ENCODE measurements around the gene MED6. TPM values are rescaled to one million over a fixed set of nuclear protein-coding genes. Genes with fewer than 3 reads are reported as not detected.

The MED6 gene
- total and polyA plus RNA-seq, 10 donors: 15.2 to 55.7 (median 40.9) TPM

DNA sequence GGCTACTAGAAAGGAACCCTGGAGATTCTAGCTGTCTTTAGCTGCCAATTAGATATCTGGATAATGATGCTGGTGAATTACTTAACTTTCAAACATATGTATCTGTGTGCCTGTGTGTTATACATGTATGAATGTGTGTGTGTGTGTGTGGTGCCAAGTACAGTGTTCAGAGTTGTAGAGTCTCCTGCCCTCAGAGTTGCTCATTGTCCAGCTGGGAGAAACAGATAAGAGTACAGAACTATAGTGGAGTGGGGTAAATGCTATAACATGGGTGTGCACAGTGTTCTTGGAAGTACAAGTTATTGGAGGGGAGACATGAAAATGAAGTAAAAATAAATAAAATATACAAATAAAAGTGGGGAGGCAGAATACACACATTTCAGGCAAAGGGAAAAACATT, 42.1 kb downstream of the MED6 start:
- TF ChIP-seq POLR2A (IDR thresholded peaks at IDR 0.05) (no peak), POLR2AphosphoS5 (IDR thresholded peaks at IDR 0.05) (no peak)
- TF ChIP-seq, protein P1, sequence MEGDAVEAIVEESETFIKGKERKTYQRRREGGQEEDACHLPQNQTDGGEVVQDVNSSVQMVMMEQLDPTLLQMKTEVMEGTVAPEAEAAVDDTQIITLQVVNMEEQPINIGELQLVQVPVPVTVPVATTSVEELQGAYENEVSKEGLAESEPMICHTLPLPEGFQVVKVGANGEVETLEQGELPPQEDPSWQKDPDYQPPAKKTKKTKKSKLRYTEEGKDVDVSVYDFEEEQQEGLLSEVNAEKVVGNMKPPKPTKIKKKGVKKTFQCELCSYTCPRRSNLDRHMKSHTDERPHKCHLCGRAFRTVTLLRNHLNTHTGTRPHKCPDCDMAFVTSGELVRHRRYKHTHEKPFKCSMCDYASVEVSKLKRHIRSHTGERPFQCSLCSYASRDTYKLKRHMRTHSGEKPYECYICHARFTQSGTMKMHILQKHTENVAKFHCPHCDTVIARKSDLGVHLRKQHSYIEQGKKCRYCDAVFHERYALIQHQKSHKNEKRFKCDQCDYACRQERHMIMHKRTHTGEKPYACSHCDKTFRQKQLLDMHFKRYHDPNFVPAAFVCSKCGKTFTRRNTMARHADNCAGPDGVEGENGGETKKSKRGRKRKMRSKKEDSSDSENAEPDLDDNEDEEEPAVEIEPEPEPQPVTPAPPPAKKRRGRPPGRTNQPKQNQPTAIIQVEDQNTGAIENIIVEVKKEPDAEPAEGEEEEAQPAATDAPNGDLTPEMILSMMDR (IDR thresholded peaks at IDR 0.05 in 8 of 11, conservative IDR thresholded peaks at IDR 0.05 in 3 of 11): no peak
- intact Hi-C loops (cut with DNase I; ENCODE audit: low total_unique reads): no loop called here
- Histone ChIP-seq H3K4me3 (no peak overlapping the region), H3K9me3 (peaks cover 0 to 30% (median 16%) of the 10 kb centered on the region in 8 donors), H3K27ac (no peak overlapping the region), H3K4me1 (no peaks in the 10 kb centered on the region), H3K27me3 (replicated peaks in 1 of 7) (no peaks in the 10 kb centered on the region), H3K36me3 (peaks cover 0 to 28% (median 19%) of the 10 kb centered on the region in 6 donors)
- DNase-seq: no peak

- Histone ChIP-seq H3K4me1 (no peaks in the 10 kb centered on the region), H3K4me3 (peak overlapping the region in 1 of 8 donors; percentile 5), H3K36me3 (peaks cover 0 to 4% (median 0%) of the 10 kb centered on the region in 6 donors), H3K27ac (no peak overlapping the region), H3K27me3 (replicated peaks in 1 of 7) (no peaks in the 10 kb centered on the region), H3K9me3 (peaks cover 0 to 6% (median 0%) of the 10 kb centered on the region in 8 donors)
- 31 to 68% (median 51%) methylated on average over 13 to 19 of the region's 19 CpGs for WGBS, 5 donors
- peak; percentile 61 for DNase-seq
- intact Hi-C loops (cut with DNase I; ENCODE audit: low total_unique reads): no loop called here
- TF ChIP-seq POLR2AphosphoS5 (IDR thresholded peaks at IDR 0.05) (peak in 1 of 3 donors; percentile 43), POLR2A (IDR thresholded peaks at IDR 0.05) (no peak)
- TF ChIP-seq, protein P1 (IDR thresholded peaks at IDR 0.05 in 8 of 11, conservative IDR thresholded peaks at IDR 0.05 in 3 of 11): no peak
Measured at GRCh38 chr14:70555890-70556289, 44.6 kb downstream of the MED6 start.

DNA sequence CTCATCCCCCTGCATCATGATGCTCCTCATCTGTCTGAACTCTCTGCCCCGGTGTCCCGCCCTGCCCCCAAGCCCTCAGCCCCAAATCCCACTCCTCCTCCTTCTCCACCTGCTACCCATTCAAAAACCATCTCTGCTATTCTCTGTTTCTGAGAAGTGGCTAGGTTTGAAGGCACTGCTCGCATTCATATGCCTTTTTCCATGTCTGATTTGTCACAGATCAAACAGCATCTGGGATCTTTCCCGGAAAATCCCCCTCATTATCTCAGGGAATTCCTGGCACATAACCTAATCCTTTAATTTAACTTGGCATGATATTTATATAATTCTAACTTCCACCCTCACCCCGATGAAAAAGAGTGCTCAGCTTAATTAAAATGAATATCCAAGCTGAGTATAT, 62.4 kb downstream of the MED6 start:
- Histone ChIP-seq H3K27me3 (replicated peaks in 1 of 7) (no peaks in the 10 kb centered on the region), H3K27ac (no peak overlapping the region), H3K4me1 (no peaks in the 10 kb centered on the region), H3K36me3 (peaks cover 0 to 16% (median 3%) of the 10 kb centered on the region in 6 donors), H3K4me3 (no peak overlapping the region), H3K9me3 (peaks cover 0 to 16% (median 5%) of the 10 kb centered on the region in 8 donors)
- intact Hi-C loops (cut with DNase I; ENCODE audit: low total_unique reads): no loop called here
- no peak for DNase-seq
- TF ChIP-seq POLR2A (IDR thresholded peaks at IDR 0.05) (no peak), POLR2AphosphoS5 (IDR thresholded peaks at IDR 0.05) (no peak)
- TF ChIP-seq, protein P1 (IDR thresholded peaks at IDR 0.05 in 8 of 11, conservative IDR thresholded peaks at IDR 0.05 in 3 of 11): no peak
- 80 to 94% (median 89%) methylated on average over 5 of the region's 5 CpGs for WGBS, 5 donors

DNA sequence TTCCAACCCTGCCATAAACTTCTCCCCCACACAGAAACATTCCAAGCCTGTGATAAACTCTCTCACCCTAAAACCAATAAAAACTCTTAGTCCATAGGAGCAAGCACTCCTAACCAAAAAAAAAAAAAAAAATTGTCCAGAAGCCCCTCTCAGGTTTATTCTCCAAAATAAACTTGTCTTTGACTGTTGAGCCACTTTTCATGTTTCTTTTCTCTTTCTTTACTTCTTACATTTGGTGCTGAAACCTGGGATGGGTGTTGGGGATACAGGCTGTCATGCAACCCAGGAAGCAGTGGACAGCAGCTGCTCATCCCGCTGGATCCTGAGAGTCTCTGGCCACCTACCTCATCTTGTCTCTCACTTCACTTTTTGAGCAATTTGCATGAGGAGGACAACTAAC, 63.6 kb downstream of the MED6 start:
- peaks cover 0 to 25% (median 8%) of the 10 kb centered on the region in 6 donors for H3K36me3 ChIP-seq
- H3K27me3 ChIP-seq (replicated peaks in 1 of 7): no peaks in the 10 kb centered on the region
- TF ChIP-seq POLR2A (IDR thresholded peaks at IDR 0.05) (no peak), POLR2AphosphoS5 (IDR thresholded peaks at IDR 0.05) (no peak)
- TF ChIP-seq, protein P1 (IDR thresholded peaks at IDR 0.05 in 8 of 11, conservative IDR thresholded peaks at IDR 0.05 in 3 of 11): no peak
- intact Hi-C loops (cut with DNase I; ENCODE audit: low total_unique reads): no loop called here
- H3K4me3 ChIP-seq: no peak overlapping the region
- no peak for DNase-seq
- H3K27ac ChIP-seq: no peak overlapping the region
- 38 to 95% (median 93%) methylated on average over 1 of the region's 1 CpG for WGBS, 5 donors
- no peaks in the 10 kb centered on the region for H3K4me1 ChIP-seq
- H3K9me3 ChIP-seq: peaks cover 0 to 29% (median 17%) of the 10 kb centered on the region in 8 donors

Data from spleen (tissue), 11 donors.